CD14-positive monocyte (primary cell): Measurements from ENCODE around the gene CEP290. TPM values are rescaled to one million over a fixed set of nuclear protein-coding genes. Genes with fewer than 3 reads are reported as not detected.

Experiments used
- DNase-seq, 3 donors: peaks; one replicate each; pipeline ENCODE4 v3.0.0-alpha.2; 2011 to 2022
- H2AFZ ChIP-seq: 2 replicates; pipeline ENCODE4 v1.6.0; 2012; ENCODE audit warnings: mild to moderate bottlenecking, low read depth, low read length, inconsistent platforms; ENCODE audit not compliant: insufficient read depth, poor library complexity, severe bottlenecking
- H3K27ac ChIP-seq, 2 donors: 1 replicate in 1 of 2; 2 replicates in 1 of 2; pipeline ENCODE4 v1.5.1; 2012 to 2013; ENCODE audit warnings: low read length in 2 of 2, control low read depth in 1 of 2, inconsistent platforms in 1 of 2, low read depth in 1 of 2, mild to moderate bottlenecking in 1 of 2
- H3K27me3 ChIP-seq, 2 donors: one replicate each; pipeline versions ENCODE4 v1.6.0 to v1.6.1; 2011 to 2013; ENCODE audit warnings: low read length in 2 of 2; ENCODE audit not compliant: control insufficient read depth in 2 of 2, insufficient read depth in 2 of 2
- H3K36me3 ChIP-seq, 2 donors: replicated peaks in 1 of 2; 1 replicate in 1 of 2; 2 replicates in 1 of 2; pipeline versions ENCODE4 v1.5.1 to v1.6.1; 2012 to 2013; ENCODE audit warnings: low read length in 2 of 2, control low read depth in 1 of 2, inconsistent platforms in 1 of 2, mild to moderate bottlenecking in 1 of 2; ENCODE audit not compliant: insufficient read depth in 2 of 2, control insufficient read depth in 1 of 2
- H3K4me1 ChIP-seq, 2 donors: 1 replicate in 1 of 2; 2 replicates in 1 of 2; pipeline versions ENCODE4 v1.5.1 to v1.6.1; 2012 to 2013; ENCODE audit warnings: low read length in 2 of 2, control low read depth in 1 of 2, inconsistent platforms in 1 of 2, mild to moderate bottlenecking in 1 of 2, moderate library complexity in 1 of 2; ENCODE audit not compliant: insufficient read depth in 2 of 2, control insufficient read depth in 1 of 2
- H3K4me2 ChIP-seq: replicated peaks from 2 replicates; pipeline ENCODE3; 2012; ENCODE audit warnings: low read length, moderate library complexity, mild to moderate bottlenecking; ENCODE audit not compliant: poor library complexity, severe bottlenecking; ENCODE audit errors: extremely low read depth
- H3K4me3 ChIP-seq, 3 experiments: fragments of 200-600 bp in 1 of 3; sonication (generic) in 1 of 3; replicated peaks in 1 of 3; 1 replicate in 2 of 3; 2 replicates in 1 of 3; pipeline ENCODE4 v1.5.1; 2011 to 2013; ENCODE audit warnings: low read length in 3 of 3, mild to moderate bottlenecking in 3 of 3, control low read depth in 2 of 3, low read depth in 2 of 3, inconsistent platforms in 1 of 3, moderate library complexity in 1 of 3
- H3K79me2 ChIP-seq: 2 replicates; pipeline ENCODE4 v1.6.0; 2012; ENCODE audit warnings: mild to moderate bottlenecking, control low read depth, inconsistent platforms, low read length, moderate library complexity; ENCODE audit not compliant: insufficient read depth
- H3K9ac ChIP-seq: 2 replicates; pipeline ENCODE4 v1.6.0; 2017; ENCODE audit warnings: low read length, mild to moderate bottlenecking; ENCODE audit not compliant: insufficient read depth, poor library complexity, severe bottlenecking
- H3K9me3 ChIP-seq, 2 donors: replicated peaks in 1 of 2; 1 replicate in 1 of 2; 2 replicates in 1 of 2; pipeline versions ENCODE4 v1.5.1 to v1.6.1; 2012 to 2013; ENCODE audit warnings: low read length in 2 of 2, control low read depth in 1 of 2; ENCODE audit not compliant: control insufficient read depth in 1 of 2, insufficient read depth in 1 of 2
- H4K20me1 ChIP-seq: 2 replicates; pipeline ENCODE4 v1.6.0; 2012; ENCODE audit warnings: mild to moderate bottlenecking, low read length, control low read depth, moderate library complexity; ENCODE audit not compliant: insufficient read depth
- H3K27ac Mint-ChIP-seq, 7 donors: one replicate each; pipeline ENCODE4 v1.8.0; 2020; ENCODE audit warnings: mild to moderate bottlenecking in 7 of 7, mixed read lengths in 7 of 7, moderate library complexity in 6 of 7, inconsistent platforms in 2 of 7
- H3K27me3 Mint-ChIP-seq, 3 donors: one replicate each; pipeline ENCODE4 v1.8.0; 2021 to 2022; ENCODE audit warnings: low read depth in 3 of 3, mild to moderate bottlenecking in 3 of 3, mixed read lengths in 3 of 3, moderate library complexity in 3 of 3, inconsistent platforms in 1 of 3
- H3K36me3 Mint-ChIP-seq, 2 donors: one replicate each; pipeline ENCODE4 v1.8.0; 2020; ENCODE audit warnings: mixed read lengths in 2 of 2, inconsistent platforms in 1 of 2, mild to moderate bottlenecking in 1 of 2
- H3K4me1 Mint-ChIP-seq: one replicate; pipeline ENCODE4 v1.8.0; 2020; ENCODE audit warnings: mild to moderate bottlenecking, mixed read lengths
- H3K4me3 Mint-ChIP-seq, 2 donors: one replicate each; pipeline ENCODE4 v1.8.0; 2020; ENCODE audit warnings: mild to moderate bottlenecking in 2 of 2, mixed read lengths in 2 of 2, moderate library complexity in 1 of 2
- H3K9me3 Mint-ChIP-seq, 7 donors: one replicate each; pipeline ENCODE4 v1.8.0; 2020 to 2022; ENCODE audit warnings: mixed read lengths in 7 of 7, mild to moderate bottlenecking in 6 of 7, moderate library complexity in 6 of 7, inconsistent platforms in 2 of 7
- WGBS: methylation state at CpG from one replicate; pipeline ENCODE4 v1.1.5; 2013; ENCODE audit warnings: missing lambda C conversion rate; ENCODE audit not compliant: insufficient coverage; 5-methylcytosine and 5-hydroxymethylcytosine counted together
- intact Hi-C, 2 donors: fragments of 100-400 bp; cut with micrococcal nuclease; formaldehyde crosslinking; loops; one replicate each; pipeline versions ENCODE4 v1.15.0 to v1.15.1; 2023
- polyA plus RNA-seq, 3 donors: library from polyadenylated mRNA; depleted of rRNA in 1 of 3; unstranded in 2 of 3; stranded (reverse) in 1 of 3; fragments of 300-500 nt in 2 of 3; fragments of >200 nt in 1 of 3; fragmentation: Illumina TruSeq in 2 of 3; gene quantifications; 1 replicate in 2 of 3; 2 replicates in 1 of 3; pipeline ENCODE4 v1.2.3, GENCODE V29; 2012 to 2021
- TF ChIP-seq, protein P1 (sequence below): fragments of 200-600 bp; IDR thresholded peaks from one replicate; pipeline ENCODE4 v1.8.0; 2022; ENCODE audit warnings: antibody characterized with exemption, mild to moderate bottlenecking

The CEP290 gene
- polyA plus RNA-seq, 3 donors, result 0.55 to 1.5 (median 0.71) TPM

DNA sequence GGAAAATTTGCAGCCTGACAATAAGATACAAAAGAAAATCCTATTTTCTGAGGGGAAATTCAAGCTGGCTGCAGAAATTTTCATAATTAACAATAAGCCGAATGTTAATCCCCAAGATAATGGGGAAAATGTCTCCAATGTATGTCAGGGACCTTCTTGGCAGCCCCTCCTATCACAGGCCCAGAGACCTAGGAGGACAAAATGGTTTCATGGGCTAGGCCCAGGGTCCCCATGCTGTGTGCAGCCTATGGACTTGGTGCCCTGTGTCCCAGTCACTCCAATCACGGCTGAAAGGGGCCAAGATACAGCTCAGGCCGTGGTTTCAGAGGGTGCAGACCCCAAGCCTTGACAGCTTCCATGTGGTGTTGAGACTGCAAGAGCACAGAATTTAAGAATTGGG, 123.9 kb downstream of the CEP290 start:
- H3K36me3 Mint-ChIP-seq, result no peaks in the 10 kb centered on the region
- peaks cover 7 to 18% (median 14%) of the 10 kb centered on the region in 7 donors for H3K9me3 Mint-ChIP-seq
- WGBS, result 80% methylated on average over 2 of the region's 3 CpGs
- peaks cover 8 to 9% of the 10 kb centered on the region in 2 donors for H3K9me3 ChIP-seq
- H3K27ac Mint-ChIP-seq, result no peak overlapping the region
- H3K4me1 ChIP-seq, result no peaks in the 10 kb centered on the region
- intact Hi-C loops, result no loop called here
- H3K4me3 Mint-ChIP-seq, result no peak overlapping the region
- H3K27me3 Mint-ChIP-seq, result peaks cover 0 to 4% (median 1%) of the 10 kb centered on the region in 3 donors
- TF ChIP-seq, protein P1, sequence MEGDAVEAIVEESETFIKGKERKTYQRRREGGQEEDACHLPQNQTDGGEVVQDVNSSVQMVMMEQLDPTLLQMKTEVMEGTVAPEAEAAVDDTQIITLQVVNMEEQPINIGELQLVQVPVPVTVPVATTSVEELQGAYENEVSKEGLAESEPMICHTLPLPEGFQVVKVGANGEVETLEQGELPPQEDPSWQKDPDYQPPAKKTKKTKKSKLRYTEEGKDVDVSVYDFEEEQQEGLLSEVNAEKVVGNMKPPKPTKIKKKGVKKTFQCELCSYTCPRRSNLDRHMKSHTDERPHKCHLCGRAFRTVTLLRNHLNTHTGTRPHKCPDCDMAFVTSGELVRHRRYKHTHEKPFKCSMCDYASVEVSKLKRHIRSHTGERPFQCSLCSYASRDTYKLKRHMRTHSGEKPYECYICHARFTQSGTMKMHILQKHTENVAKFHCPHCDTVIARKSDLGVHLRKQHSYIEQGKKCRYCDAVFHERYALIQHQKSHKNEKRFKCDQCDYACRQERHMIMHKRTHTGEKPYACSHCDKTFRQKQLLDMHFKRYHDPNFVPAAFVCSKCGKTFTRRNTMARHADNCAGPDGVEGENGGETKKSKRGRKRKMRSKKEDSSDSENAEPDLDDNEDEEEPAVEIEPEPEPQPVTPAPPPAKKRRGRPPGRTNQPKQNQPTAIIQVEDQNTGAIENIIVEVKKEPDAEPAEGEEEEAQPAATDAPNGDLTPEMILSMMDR, result no peak
- H3K79me2 ChIP-seq, result no peaks in the 10 kb centered on the region
- no peaks in the 10 kb centered on the region for H3K36me3 ChIP-seq
- no peak overlapping the region for H2AFZ ChIP-seq
- H3K4me1 Mint-ChIP-seq, result no peaks in the 10 kb centered on the region
- H3K4me3 ChIP-seq, result no peak overlapping the region
- H4K20me1 ChIP-seq, result no peaks in the 10 kb centered on the region
- no peak overlapping the region for H3K4me2 ChIP-seq
- H3K27ac ChIP-seq, result no peak overlapping the region
- H3K9ac ChIP-seq, result no peak overlapping the region
- no peaks in the 10 kb centered on the region for H3K27me3 ChIP-seq
- DNase-seq, result no peak

DNA sequence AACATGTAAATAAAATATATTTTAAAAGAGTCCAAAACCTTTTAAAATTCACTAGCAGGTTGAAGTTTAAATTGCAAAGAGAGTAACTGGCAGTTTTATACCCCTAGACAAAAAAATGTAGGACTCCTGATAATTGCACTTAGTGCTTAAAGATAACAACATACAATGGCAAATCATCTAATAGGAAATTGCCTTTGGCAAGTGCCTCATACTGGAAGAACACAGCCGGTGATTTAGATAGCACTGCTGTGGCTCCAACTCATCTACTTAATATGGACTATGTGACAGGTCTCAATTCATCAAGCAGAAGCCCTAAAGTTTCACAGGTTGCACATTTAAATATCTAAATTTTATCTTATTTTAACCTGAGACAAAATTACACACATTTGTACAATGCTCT, 126.1 kb downstream of the CEP290 start:
- H3K4me3 ChIP-seq, result no peak overlapping the region

More for the DNA sequence above, 126.1 kb downstream of the CEP290 start:
- H3K4me2 ChIP-seq, result no peak overlapping the region
- H3K27ac ChIP-seq, result no peak overlapping the region
- Mint-ChIP-seq H3K4me3 (no peak overlapping the region), H3K9me3 (peaks cover 7 to 16% (median 14%) of the 10 kb centered on the region in 7 donors), H3K27ac (no peak overlapping the region), H3K27me3 (peaks cover 0 to 4% (median 4%) of the 10 kb centered on the region in 3 donors), H3K4me1 (no peaks in the 10 kb centered on the region), H3K36me3 (no peaks in the 10 kb centered on the region)
- no peak for DNase-seq
- H3K27me3 ChIP-seq, result no peaks in the 10 kb centered on the region
- no peak overlapping the region for H2AFZ ChIP-seq
- intact Hi-C loops, result no loop called here
- H3K36me3 ChIP-seq, result no peaks in the 10 kb centered on the region
- no peaks in the 10 kb centered on the region for H3K79me2 ChIP-seq
- peaks cover 8 to 9% of the 10 kb centered on the region in 2 donors for H3K9me3 ChIP-seq
- H3K9ac ChIP-seq, result no peak overlapping the region
- WGBS, result 67% methylated on average over 1 of the region's 1 CpG
- no peaks in the 10 kb centered on the region for H4K20me1 ChIP-seq
- no peaks in the 10 kb centered on the region for H3K4me1 ChIP-seq
- TF ChIP-seq, protein P1, result no peak
